HepG2 (cell line): Measurements from ENCODE around the gene ADAMTS13. TPM values are rescaled to one million over a fixed set of nuclear protein-coding genes. Genes with fewer than 3 reads are reported as not detected.

Source experiments
- ARHGAP35 ChIP-seq: sonication (generic); formaldehyde crosslinking; IDR thresholded peaks from 2 replicates; pipeline ENCODE4 v1.9.0; 2022; ENCODE audit warnings: mild to moderate bottlenecking, inconsistent platforms, moderate library complexity, missing genetic modification reagents, borderline replicate concordance
- CEBPG ChIP-seq: IDR thresholded peaks from 2 replicates; pipeline ENCODE4 v1.6.1; 2016
- DZIP1 ChIP-seq: sonication (generic); formaldehyde crosslinking; IDR thresholded peaks from 2 replicates; pipeline ENCODE4 v1.5.0; 2020; ENCODE audit warnings: mild to moderate bottlenecking, missing genetic modification reagents
- IKZF5 ChIP-seq: IDR thresholded peaks from 2 replicates; pipeline ENCODE4 v1.6.1; 2018; ENCODE audit warnings: missing genetic modification reagents, mild to moderate bottlenecking, missing compliant biosample characterization
- ISX ChIP-seq: sonication (generic); formaldehyde crosslinking; conservative IDR thresholded peaks from 2 replicates; pipeline ENCODE4 v1.5.0; 2020; ENCODE audit warnings: missing genetic modification reagents
- PAXIP1 ChIP-seq: sonication (generic); formaldehyde crosslinking; conservative IDR thresholded peaks from 2 replicates; pipeline ENCODE4 v1.4.0; 2020; ENCODE audit warnings: mild to moderate bottlenecking, missing genetic modification reagents, moderate library complexity
- SPEN ChIP-seq: sonication (generic); formaldehyde crosslinking; IDR thresholded peaks from 2 replicates; pipeline ENCODE4 v1.5.1; 2020; ENCODE audit warnings: low read depth, mild to moderate bottlenecking, missing genetic modification reagents
- STAG1 ChIP-seq: sonication (generic); formaldehyde crosslinking; IDR thresholded peaks from 2 replicates; pipeline ENCODE4 v1.4.0; 2020; ENCODE audit warnings: missing genetic modification reagents
- TERF1 ChIP-seq: sonication (generic); formaldehyde crosslinking; IDR thresholded peaks from 2 replicates; pipeline ENCODE4 v1.8.0; 2022; ENCODE audit warnings: mild to moderate bottlenecking, missing genetic modification reagents, moderate library complexity
- ZNF17 ChIP-seq: sonication (generic); formaldehyde crosslinking; IDR thresholded peaks from 2 replicates; pipeline ENCODE4 v1.5.0; 2020; ENCODE audit warnings: mild to moderate bottlenecking, missing genetic modification reagents
- ZNF205 ChIP-seq: IDR thresholded peaks from 2 replicates; pipeline ENCODE4 v1.6.1; 2018; ENCODE audit warnings: missing biosample characterization, missing genetic modification reagents
- ZNF629 ChIP-seq: sonication (generic); formaldehyde crosslinking; conservative IDR thresholded peaks from 2 replicates; pipeline ENCODE4 v1.5.0; 2020; ENCODE audit warnings: missing genetic modification reagents
- ZNF768 ChIP-seq: sonication (generic); formaldehyde crosslinking; IDR thresholded peaks from 2 replicates; pipeline ENCODE4 v1.4.0; 2020; ENCODE audit warnings: missing genetic modification reagents
- polyA plus RNA-seq, 8 experiments: library from polyadenylated mRNA; depleted of rRNA in 3 of 8; stranded (reverse) in 7 of 8; unstranded in 1 of 8; fragments of >200 nt; fragmentation: Illumina TruSeq in 4 of 8; extraction: Trizol in 4 of 8; gene quantifications; 2 replicates each; pipeline versions ENCODE4 v1.2.1 to v1.2.3, GENCODE V29; 2011 to 2016; ENCODE audit warnings: low read depth in 4 of 8, missing spikeins in 1 of 8, mixed read lengths in 1 of 8; ENCODE audit not compliant: insufficient read depth in 1 of 8
- total RNA-seq, 5 experiments: library from RNA; depleted of rRNA; stranded (reverse); fragments of >200 nt; fragmentation: Illumina TruSeq; extraction: Trizol; gene quantifications; 2 replicates each; pipeline ENCODE4 v1.2.3, GENCODE V29; 2016; ENCODE audit warnings: low read depth in 1 of 5
- TF ChIP-seq, protein P1 (sequence below): sonication (generic); formaldehyde crosslinking; conservative IDR thresholded peaks from 2 replicates; pipeline ENCODE4 v1.8.0; 2022; ENCODE audit warnings: low read depth, missing genetic modification reagents
- TF ChIP-seq, protein P2 (sequence below): sonication (generic); formaldehyde crosslinking; IDR thresholded peaks from 2 replicates; pipeline ENCODE4 v1.5.0; 2020; ENCODE audit warnings: missing genetic modification reagents

Gene ADAMTS13
- total and polyA plus RNA-seq, 2 of the 13 experiments (the other 11 are each of a cell fraction or from before 2014, with no cell fraction given): 0.91 to 4.5 TPM

DNA sequence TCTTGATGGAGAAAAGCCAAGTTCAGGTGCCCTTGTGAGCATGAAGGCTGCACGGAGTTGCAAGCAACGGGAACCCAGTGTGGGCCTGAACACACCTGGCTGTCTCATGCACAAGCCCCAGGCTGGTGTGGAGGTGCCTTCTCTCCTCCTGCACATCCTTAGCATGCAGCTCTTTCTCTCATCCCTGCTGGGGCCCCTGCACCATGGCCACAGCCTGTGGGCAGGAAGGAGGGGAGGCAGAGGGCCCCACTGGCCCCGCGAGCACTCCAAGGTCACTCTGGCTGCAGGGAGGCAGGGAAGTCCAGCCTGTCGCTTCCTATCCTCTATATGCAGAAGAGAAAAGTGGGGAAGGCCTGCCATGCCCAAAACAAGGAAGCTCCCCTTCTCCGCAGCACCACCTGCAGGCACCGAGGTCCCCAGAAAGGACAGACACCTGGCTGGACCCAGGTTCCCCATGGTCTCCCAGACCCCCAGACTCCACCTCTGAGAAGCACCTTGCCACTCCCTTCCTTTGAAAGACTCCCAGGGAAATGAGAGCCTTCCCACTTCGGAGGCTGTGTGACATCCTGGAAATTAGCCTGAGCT, 27.4 kb upstream of the ADAMTS13 start (continued):
- TF ChIP-seq IKZF5 (CRISPR knock-in tag): peak; percentile 36; the same call in 1 of the 2 replicates
- peak; percentile 34 for TF ChIP-seq STAG1 (CRISPR knock-in tag)
- peak; percentile 84 for TF ChIP-seq PAXIP1 (CRISPR knock-in tag)
- TF ChIP-seq CEBPG (CRISPR knock-in tag): no peak
- TF ChIP-seq, protein P1, sequence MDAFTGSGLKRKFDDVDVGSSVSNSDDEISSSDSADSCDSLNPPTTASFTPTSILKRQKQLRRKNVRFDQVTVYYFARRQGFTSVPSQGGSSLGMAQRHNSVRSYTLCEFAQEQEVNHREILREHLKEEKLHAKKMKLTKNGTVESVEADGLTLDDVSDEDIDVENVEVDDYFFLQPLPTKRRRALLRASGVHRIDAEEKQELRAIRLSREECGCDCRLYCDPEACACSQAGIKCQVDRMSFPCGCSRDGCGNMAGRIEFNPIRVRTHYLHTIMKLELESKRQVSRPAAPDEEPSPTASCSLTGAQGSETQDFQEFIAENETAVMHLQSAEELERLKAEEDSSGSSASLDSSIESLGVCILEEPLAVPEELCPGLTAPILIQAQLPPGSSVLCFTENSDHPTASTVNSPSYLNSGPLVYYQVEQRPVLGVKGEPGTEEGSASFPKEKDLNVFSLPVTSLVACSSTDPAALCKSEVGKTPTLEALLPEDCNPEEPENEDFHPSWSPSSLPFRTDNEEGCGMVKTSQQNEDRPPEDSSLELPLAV: no peak
- no peak for TF ChIP-seq ISX (CRISPR knock-in tag)
- TF ChIP-seq, protein P2, sequence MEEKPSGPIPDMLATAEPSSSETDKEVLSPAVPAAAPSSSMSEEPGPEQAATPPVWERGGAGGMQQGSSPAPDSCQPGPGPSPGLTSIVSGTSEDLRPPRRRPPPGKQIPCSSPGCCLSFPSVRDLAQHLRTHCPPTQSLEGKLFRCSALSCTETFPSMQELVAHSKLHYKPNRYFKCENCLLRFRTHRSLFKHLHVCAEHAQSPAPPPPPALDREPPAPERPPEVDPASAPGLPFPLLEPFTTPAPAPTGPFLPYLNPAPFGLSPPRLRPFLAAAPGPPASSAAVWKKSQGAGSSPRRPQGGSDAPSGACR: no peak
- no peak for TF ChIP-seq SPEN (CRISPR knock-in tag)
- TF ChIP-seq ZNF205: no peak
- TF ChIP-seq ZNF768 (CRISPR knock-in tag): peak; percentile 86; the same call in 1 of the 2 replicates
- no peak for TF ChIP-seq ZNF17 (CRISPR knock-in tag)
- no peak for TF ChIP-seq DZIP1 (CRISPR knock-in tag)
- no peak for TF ChIP-seq ARHGAP35 (CRISPR knock-in tag)
- TF ChIP-seq ZNF629 (CRISPR knock-in tag): no peak
- TF ChIP-seq TERF1: no peak
